T-helper 22 cell (primary cell): ENCODE data around the gene FRMPD2.

Experiments
- DNase-seq: peaks from one replicate; pipeline ENCODE4 v3.0.0-alpha.2; 2020; ENCODE audit warnings: low read depth

Gene FRMPD2, protein sequence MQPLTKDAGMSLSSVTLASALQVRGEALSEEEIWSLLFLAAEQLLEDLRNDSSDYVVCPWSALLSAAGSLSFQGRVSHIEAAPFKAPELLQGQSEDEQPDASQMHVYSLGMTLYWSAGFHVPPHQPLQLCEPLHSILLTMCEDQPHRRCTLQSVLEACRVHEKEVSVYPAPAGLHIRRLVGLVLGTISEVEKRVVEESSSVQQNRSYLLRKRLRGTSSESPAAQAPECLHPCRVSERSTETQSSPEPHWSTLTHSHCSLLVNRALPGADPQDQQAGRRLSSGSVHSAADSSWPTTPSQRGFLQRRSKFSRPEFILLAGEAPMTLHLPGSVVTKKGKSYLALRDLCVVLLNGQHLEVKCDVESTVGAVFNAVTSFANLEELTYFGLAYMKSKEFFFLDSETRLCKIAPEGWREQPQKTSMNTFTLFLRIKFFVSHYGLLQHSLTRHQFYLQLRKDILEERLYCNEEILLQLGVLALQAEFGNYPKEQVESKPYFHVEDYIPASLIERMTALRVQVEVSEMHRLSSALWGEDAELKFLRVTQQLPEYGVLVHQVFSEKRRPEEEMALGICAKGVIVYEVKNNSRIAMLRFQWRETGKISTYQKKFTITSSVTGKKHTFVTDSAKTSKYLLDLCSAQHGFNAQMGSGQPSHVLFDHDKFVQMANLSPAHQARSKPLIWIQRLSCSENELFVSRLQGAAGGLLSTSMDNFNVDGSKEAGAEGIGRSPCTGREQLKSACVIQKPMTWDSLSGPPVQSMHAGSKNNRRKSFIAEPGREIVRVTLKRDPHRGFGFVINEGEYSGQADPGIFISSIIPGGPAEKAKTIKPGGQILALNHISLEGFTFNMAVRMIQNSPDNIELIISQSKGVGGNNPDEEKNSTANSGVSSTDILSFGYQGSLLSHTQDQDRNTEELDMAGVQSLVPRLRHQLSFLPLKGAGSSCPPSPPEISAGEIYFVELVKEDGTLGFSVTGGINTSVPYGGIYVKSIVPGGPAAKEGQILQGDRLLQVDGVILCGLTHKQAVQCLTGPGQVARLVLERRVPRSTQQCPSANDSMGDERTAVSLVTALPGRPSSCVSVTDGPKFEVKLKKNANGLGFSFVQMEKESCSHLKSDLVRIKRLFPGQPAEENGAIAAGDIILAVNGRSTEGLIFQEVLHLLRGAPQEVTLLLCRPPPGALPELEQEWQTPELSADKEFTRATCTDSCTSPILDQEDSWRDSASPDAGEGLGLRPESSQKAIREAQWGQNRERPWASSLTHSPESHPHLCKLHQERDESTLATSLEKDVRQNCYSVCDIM (N-terminal part only)

DNA sequence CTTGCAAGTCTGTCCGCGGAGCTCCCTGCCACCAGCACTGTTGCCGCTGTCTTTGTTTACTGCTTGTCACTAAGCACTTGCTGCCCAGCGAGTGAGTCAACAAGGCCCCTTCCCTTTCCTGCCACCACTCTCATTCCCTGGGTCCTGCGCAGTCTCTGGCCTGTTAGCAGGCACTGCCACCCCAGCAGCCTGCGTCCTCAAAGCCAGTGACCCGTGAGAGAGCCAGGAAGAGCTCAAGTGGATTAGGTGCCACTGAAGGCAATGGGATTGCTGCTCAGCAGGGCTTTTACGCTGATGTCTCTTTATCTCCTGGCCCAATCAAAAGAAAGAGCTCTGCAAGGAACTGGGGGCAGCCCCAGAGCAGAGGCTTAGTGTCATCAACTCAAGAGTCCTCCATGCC, at the start of gene FRMPD2:
TSS of gene FRMPD2 (minus strand) at position 61 of the 400 bp plus-strand sequence. CDS start 129 bp downstream, outside the sequence.
- DNase-seq, result no peak

DNA sequence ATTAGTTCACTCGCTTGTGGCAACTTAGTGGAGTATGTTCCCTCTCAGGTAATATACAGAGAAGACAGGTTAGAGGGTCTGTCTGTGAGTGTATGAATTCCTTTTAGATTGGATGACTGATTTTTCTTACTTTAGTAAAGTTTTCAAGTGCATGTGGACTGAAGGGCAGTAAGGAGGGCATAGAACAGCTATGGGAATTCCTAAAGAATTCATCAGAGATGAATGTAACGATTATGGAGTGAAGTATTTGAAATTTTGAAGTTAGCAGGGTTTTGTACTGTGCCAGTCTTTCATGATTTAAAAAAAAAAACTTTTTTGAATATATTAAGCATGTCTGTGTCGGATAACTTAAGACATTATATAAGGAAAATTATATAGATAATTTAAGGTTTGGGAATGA, 47.5 kb upstream of the FRMPD2 start:
- no peak for DNase-seq

DNA sequence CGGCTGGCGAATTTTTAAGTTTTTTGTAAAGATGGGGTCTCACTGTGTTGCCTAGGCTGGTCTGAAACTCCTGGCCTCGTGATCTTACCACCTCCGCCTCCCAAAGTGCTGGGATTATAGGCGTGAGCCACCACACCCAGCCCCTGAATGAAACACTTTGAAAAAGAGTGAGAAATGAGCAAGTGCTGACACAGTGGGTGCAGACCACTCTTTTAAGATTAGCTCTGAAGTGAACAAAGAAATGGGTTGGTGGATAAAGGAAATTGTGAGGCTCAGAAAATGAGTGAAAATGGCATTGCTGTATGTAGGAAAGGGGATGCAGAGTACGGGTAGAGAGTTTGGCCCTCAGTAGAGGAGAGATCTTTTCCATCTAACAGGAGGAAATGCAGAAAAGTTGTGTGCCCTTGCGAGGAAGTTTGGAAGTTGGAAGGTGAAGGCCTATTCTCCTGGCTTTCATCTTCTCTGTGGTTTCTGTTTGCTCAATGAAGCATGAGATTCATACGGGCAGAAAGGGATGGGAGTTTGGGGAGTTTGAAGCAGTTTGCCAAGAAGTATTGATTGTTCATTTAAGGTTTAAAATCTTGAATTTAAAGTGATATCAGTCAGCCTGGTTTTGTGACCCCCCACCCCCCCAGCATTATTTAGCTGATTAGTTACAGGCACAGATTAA, 43.0 kb upstream of the FRMPD2 start:
- DNase-seq, result no peak

DNA sequence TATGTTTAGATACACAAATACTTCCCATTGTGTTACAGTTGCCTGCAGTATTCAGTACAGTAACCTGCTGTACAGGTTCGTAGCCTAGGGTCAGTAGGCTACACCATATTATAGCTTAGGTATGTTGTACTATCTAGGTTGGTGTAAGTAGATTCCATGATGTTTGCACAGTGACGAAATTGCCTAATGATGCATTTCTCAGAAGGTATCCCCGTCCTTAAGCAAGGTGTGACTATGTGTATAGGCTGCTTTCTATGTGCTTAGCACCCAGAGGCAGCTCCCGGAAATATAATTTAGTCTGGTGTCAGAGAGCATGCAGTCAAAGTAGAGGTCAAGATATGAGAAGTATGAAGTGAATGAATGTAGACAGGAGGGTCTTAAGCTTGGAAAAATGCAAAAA, 41.7 kb upstream of the FRMPD2 start:
- DNase-seq, result no peak

DNA sequence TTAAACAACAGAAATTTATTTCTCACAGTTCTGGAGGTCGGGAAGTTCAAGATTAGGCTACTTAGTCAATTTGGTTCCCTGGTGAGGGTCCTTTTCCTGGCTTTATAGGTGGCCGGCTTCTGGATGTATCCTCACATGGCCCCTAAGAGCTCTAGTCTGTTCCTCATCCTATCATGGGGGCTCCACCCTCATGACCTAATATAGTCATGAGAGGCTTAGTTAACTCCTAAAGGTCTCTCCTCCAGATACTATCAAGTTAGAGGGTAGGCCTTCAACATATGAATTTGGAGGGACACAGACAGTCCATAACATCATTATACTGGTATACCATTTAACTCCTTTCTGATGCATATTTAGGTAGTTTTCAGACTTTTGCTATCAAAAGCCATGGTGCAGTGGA, 39.6 kb upstream of the FRMPD2 start:
- no peak for DNase-seq

DNA sequence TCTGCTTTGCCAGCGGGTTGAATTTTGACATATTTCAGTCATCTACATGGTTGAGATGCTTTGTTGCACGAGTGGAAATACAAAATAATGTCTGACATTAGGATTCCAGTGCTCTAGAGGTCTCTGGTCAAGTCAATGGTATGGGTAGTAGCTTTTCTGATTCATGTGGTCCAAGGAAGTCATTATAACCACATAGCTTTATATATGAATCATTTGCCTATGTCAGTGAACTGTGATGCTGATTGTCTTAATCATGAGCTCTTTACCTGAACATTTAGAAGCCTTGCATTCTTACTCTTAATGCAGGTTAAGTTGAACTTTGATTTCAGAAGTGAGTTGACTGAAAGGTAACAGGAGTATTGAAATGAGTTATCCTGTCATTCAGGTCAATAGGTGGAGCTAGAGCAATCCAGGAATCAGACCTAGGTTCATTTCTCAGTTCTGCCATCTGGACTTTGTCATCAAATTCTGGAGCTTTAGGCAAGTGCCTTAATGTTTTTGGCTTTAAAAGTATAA, 35.3 kb upstream of the FRMPD2 start:
- no peak for DNase-seq

DNA sequence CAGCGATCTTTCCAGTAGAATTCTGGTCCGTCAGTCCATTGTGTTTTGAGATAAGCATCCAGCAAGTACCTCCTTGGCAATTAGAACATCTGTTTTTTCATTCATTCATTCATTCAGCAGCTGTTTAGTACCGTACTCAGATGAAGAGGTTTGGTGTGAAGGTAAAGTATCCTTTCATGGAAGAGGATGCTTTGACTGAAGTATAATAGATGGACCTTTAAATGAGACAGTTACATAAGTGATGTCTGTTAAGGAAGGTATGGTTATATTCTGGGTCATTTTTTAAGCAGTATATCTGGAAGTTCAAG, 33.2 kb upstream of the FRMPD2 start:
- no peak for DNase-seq

DNA sequence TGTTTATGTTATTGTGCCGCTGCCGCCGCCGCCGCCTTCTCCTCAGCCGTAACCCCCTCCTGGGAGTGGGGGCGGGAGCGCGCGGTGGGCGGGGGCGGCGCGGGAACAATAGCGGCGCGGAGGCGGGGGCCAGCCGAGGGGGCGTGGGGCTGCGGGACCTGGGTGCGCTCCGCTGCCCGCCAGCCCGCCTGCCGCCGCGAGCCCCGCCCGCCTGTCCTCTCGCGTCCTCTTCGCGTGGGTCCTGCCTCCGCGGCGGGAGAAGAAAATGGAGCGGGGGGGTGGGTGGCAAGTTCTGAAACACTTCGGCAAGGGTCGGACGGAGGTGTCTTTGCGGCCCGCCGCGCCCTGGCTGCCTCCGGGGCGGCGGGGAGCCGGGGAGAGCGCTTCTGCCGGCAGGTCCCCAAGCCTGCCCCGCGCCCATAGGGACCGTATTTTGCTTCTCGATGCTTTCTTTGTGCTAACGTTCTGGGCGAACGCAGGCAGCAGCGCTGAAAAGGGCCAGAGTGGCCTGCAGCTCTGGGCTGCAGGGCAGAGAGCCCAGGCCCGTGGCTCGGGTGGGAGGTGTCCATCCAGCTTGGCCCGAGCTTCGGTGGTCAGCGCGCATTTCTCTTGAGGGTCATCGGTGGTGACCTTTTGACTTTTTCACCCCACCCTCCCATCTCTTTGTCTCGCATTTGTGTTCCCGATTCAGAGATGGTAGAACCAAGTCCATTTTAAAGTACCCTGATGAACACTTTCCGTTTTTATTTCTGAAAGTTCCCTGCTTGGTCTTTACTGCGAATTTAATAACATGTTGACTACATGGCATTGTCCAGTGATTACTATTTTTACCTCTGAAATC, 32.6 kb upstream of the FRMPD2 start:
- peak; percentile 73 for DNase-seq

DNA sequence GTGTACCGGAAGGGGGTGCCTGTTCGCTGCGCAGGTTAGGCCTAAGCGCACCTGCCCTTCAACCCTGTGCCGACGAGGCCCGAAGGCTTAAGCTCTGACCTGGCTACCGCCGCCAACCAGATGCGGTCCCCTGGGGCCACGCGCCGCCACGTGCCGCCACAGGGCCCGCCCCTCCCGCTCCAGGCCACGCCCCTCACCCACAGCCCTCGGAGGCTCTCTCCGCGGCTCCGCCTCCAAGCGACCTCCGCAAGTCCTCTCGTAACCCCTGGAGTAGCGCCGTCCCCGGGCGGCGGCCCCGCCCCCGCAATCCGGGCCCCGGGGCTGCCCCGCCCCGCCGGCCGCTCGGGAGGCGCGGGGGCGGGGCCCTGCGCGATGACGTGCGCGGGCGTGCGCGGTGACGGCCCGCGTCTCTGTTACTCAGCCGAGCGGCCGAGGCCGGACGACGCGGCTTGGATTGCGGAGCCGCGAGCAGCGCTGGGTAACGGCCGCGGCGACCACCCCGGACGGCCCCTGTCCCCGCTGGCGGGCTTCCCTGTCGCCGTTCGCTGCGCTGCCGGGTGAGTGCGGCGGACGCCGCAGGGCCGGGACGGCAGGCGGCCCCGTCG, 31.9 kb upstream of the FRMPD2 start, which contains the start of gene MAPK8:
TSS of gene MAPK8 (plus strand) at position 413 of the 605 bp plus-strand sequence. CDS start 94,984 bp downstream, outside the sequence.
- DNase-seq, result peak; percentile 87

DNA sequence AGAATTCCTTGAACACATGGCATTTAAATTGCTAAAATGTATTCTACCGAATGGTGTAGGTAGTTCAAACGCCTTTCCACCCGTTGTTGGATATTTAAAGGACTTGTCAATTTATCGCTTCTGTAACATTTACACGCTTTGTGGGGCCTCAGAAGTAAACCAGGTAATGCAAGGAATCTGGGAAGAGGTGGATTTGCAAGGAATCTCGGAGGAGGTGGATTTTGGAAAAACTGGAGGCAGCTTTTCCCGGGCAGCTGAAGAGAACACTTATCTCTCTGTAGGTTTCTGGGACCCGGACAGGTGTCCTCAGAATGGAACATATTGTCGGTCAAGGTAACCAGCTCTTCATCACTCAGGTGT, 31.4 kb upstream of the FRMPD2 start:
- DNase-seq, result no peak

DNA sequence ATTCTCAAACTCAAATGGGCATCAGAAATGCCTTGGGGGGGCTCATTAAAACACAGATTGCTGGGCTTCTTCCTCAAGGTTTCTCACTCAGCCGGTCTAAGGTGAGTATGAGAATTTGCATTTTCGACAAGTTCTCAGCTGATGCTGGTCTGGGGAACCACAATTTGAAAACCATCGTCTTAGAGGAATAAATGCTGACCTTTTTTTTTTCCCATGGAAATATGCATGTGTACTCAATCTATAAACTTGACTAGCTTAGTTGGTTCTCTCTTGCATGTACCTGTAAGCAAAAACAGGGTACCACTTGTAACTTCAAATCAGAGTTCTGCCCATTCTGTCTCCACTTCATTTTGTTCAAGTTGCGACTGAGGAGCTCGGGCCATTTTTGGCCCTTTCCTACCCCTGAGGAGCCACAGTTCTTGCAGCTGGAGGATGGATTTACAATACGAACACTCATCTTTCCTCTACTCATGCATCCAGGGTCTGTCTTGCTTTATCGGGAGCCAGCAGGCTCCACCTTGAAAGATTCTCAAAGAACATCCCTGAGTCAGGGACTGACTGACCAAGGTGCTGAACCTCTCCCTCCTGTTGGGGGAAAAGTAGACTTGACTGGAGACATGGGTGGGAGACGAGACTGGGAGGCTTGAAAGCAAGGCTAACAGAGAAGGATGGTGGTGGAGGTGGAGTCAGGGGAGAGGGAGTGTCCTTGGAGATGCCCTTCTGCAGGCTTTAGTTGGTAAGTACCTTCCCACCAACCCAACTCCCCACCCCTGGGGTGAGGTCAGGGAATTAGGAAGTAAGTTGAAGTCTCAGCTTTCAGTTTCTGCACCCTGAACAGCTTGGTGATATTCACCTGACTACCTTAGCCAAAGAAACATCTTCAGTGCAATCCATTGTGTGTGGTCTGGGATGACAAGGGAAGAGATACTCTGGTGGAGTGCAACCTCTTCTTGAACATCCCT, 28.3 kb upstream of the FRMPD2 start:
- no peak for DNase-seq

DNA sequence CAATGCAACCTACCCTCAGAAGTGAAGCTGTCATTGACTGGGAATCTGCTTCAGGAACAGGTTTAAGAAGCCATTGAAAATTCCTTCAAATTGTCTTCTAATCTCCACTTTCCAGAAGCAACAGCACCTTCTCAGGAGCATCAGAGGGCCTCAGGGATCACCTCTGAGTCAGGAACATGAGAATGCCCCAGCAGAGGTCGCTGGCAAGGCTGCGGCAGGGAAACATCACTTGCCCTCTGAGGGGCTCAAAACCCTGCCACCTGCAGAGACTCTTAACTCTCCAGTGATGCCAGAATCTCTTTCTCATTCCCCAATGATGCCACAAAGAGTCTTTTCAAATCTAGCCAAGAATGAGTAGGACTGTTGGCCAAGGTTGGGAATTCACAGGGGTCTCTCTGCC, 26.1 kb upstream of the FRMPD2 start:
- no peak for DNase-seq

DNA sequence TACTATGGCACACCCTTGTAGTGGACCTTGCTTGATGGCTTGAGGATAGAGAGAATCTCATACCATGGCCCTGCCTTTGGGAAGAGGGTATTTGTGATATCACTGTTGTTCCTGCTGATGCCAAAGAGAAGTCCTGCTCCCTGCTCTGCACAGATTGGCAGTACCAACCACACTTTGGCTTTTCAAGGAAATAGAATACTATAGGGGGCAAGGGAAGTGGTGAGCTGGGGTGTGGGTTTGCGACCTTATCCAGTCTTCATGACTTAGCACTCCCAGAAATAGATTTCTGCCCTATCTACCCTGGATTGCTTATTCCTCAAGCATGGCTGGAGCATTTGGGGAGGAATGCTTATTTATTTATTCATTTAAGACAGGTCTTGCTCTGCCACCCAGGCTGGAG, 25.2 kb upstream of the FRMPD2 start:
- no peak for DNase-seq

DNA sequence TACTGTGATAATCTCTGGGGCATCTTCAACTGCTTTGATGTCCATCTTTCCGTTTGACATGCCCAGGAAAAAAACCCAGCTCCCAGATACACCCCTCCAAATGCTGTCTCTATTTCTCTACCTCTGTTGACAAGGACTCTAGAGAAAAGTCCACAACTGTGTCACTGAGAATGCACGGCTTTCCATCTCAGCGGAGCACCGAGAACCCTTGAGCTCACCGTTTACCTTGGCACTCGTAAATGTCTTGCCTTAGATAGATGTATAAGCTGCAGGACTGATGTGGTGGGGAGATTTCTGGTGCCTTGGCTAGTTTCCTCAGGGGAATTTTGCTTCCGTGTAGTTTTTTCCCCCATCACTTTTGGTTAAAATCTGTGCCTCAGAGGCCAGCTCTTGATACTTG, 24.6 kb upstream of the FRMPD2 start:
- DNase-seq, result no peak

DNA sequence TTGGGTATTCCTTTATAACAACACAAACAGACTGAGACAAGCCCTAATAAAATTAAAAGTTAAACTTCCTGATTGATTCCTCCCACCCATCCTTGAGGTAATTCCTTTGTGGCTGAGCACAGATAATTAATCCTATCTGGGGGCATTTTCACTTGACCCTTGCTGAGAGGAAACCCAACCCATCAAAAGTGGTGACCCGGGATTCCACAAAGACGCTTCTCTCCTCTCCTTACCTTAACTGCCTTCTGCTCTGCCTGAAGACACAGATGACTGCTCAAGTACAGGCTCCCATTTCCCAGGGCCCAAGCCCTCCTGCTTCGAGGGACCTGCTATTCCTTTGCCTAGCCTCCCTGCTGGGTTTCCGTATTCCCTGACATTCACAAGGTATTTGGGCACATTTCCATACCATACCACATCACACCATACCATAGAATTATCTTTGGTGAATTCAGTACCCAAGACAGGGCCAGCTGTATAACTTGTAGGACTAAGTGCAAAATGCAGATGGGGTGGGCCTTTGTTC, 22.1 kb upstream of the FRMPD2 start:
- DNase-seq, result no peak

DNA sequence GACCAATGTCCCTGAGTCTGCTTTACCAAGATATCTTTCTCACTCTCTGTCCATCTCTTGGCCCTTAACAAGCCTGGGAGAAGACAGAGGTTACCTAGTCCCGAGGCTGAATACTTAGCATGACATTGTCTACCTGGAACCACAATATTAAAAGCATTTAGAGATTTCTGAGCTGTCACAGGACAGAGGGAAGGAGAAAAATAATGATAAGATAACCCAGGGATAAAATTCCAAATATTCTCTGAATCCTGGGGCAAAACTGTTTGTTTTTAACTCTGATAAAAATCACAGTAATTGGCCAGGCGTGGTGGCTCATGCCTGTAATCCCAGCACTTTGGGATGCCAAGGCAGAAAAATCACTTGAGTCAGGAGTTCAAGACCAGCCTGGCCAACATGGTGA, 19.9 kb upstream of the FRMPD2 start:
- no peak for DNase-seq

DNA sequence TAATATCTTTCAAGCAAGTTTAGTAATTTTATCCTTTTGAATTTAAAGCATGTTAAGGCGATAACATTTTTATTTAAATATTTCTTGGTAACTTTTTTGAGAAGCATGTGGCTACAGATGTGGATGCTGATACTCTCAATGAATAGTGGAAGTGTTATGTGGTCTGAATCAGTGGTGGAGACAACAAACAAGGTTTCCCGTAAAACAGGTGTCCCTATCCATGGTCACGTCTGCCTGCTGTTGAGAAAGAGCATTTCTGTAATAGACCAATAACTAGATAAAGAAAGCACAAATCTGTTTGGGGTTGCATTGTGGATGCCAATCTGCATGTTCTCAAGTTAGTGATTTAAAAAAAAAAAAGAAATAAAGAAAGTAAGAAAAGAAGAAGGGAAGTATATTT, 18.1 kb upstream of the FRMPD2 start:
- DNase-seq, result no peak

DNA sequence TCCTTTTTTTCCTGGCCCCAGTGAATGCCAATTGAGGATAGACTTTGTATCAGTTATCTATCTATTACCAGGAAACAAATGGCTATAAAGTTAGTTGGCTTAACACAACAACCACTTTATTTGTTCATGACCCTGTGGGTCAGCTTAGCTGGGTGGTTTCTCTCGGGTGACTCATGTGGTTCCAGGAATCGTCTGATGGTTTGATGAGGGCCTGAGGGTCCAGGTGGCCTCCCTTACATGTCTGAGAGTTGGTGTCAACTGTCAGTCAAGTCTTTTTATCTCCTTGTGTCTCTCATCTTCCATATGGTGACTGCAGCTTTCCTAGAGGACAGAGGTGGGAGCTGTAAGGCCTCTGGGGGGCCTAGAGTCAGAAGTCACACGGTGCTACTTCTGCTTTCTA, 16.7 kb upstream of the FRMPD2 start:
- no peak for DNase-seq

DNA sequence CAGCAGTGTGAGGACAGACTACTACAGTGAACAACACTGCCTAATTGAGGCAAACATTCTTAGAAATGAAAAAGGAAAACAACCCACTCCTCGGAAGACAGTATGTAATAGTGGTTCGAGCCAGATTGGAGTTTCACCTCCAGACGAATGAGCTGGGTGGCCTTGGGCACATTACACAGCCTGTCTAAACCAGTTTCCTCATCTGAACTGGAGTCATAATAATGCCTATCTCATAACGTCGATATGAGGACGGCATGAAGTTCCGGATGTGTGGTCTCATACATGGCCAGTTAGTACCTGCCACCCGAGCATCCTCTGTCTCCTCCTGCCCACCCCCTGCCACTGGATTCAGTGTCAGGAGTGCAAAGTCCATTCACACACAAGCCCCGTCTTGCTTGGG, 15.8 kb upstream of the FRMPD2 start:
- DNase-seq, result no peak
